ENCODE data around the gene ZNFX1.

Gene ZNFX1

GRCh38 chr20:49285813-49286494 is 8.1 kb upstream of the ZNFX1 start:
- no peak for DNase-seq (ENCODE audit: extremely low read depth, low read depth)
- no peak for TF ChIP-seq CTCF (IDR thresholded peaks at IDR 0.05; ENCODE audit: low read depth, low read length)

- TF ChIP-seq CTCF (IDR thresholded peaks at IDR 0.05; ENCODE audit: low read depth, low read length): no peak
- no peak for DNase-seq (ENCODE audit: extremely low read depth, low read depth)
Measured at GRCh38 chr20:49285233-49285668, 7.4 kb upstream of the ZNFX1 start.

- no peak for TF ChIP-seq CTCF (IDR thresholded peaks at IDR 0.05; ENCODE audit: low read depth, low read length)
- DNase-seq (ENCODE audit: extremely low read depth, low read depth): no peak
Measured at GRCh38 chr20:49284818-49285217, 7.0 kb upstream of the ZNFX1 start.

- no peak for DNase-seq (ENCODE audit: extremely low read depth, low read depth)
- TF ChIP-seq CTCF (IDR thresholded peaks at IDR 0.05; ENCODE audit: low read depth, low read length): no peak
Measured at GRCh38 chr20:49283703-49284625, 6.1 kb upstream of the ZNFX1 start.

GRCh38 chr20:49283176-49283702 is 5.4 kb upstream of the ZNFX1 start:
- no peak for TF ChIP-seq CTCF (IDR thresholded peaks at IDR 0.05; ENCODE audit: low read depth, low read length)
- DNase-seq (ENCODE audit: extremely low read depth, low read depth): no peak

- no peak for TF ChIP-seq CTCF (IDR thresholded peaks at IDR 0.05; ENCODE audit: low read depth, low read length)
- no peak for DNase-seq (ENCODE audit: extremely low read depth, low read depth)
Measured at GRCh38 chr20:49282584-49283171, 4.8 kb upstream of the ZNFX1 start.

Measured in AG09319 (cell line).